Uterus (tissue), 4 donors: Measurements from ENCODE around the gene LIFR. TPM values are rescaled to one million over a fixed set of nuclear protein-coding genes. Genes with fewer than 3 reads are reported as not detected.

ENCODE experiments used
- DNase-seq, 2 donors: peaks; one replicate each; pipeline ENCODE4 v3.0.0-alpha.2; 2019 to 2020
- H3K27ac ChIP-seq, 2 donors: fragments of 200-600 bp; sonication (generic); 1 replicate in 1 of 2; 2 replicates in 1 of 2; pipeline ENCODE4 v1.5.1; 2016 to 2018
- H3K27me3 ChIP-seq, 2 donors: fragments of 200-600 bp; sonication (generic); one replicate each; pipeline ENCODE4 v1.5.1; 2018 to 2019; ENCODE audit warnings: control low read depth in 1 of 2
- H3K36me3 ChIP-seq, 2 donors: fragments of 200-600 bp; sonication (generic); one replicate each; pipeline ENCODE4 v1.5.1; 2019; ENCODE audit warnings: control low read depth in 1 of 2
- H3K4me1 ChIP-seq, 2 donors: fragments of 200-600 bp; sonication (generic); one replicate each; pipeline ENCODE4 v1.5.1; 2018 to 2019; ENCODE audit warnings: control low read depth in 1 of 2
- H3K4me3 ChIP-seq, 2 donors: fragments of 200-600 bp; sonication (generic); 1 replicate in 1 of 2; 2 replicates in 1 of 2; pipeline ENCODE4 v1.5.1; 2018 to 2019; ENCODE audit warnings: mild to moderate bottlenecking in 1 of 2
- H3K9me3 ChIP-seq, 2 donors: fragments of 200-600 bp; sonication (generic); one replicate each; pipeline ENCODE4 v1.5.1; 2019; ENCODE audit warnings: control low read depth in 1 of 2
- CTCF ChIP-seq, 4 experiments: fragments of 200-600 bp in 2 of 4; fragments of 450-650 bp in 2 of 4; sonication (generic) in 2 of 4; IDR thresholded peaks; one replicate each; pipeline ENCODE4 v1.5.1; 2016 to 2019; ENCODE audit warnings: antibody characterized with exemption in 4 of 4, mild to moderate bottlenecking in 2 of 4, moderate library complexity in 1 of 4
- POLR2A ChIP-seq, 2 donors: fragments of 450-650 bp; IDR thresholded peaks; one replicate each; pipeline ENCODE4 v1.6.1; 2016; ENCODE audit warnings: antibody characterized with exemption in 2 of 2, mild to moderate bottlenecking in 1 of 2, moderate library complexity in 1 of 2
- intact Hi-C: fragments of 100-400 bp; cut with DNase I; formaldehyde crosslinking; loops from one replicate; pipeline ENCODE4 v1.15.1; 2023; ENCODE audit warnings: low total_unique reads
- total RNA-seq, 4 donors: library from RNA; depleted of rRNA in 3 of 4; stranded (reverse); fragments of >200 nt in 3 of 4; gene quantifications; one replicate each; pipeline versions ENCODE4 v1.1.0 to v1.2.4, GENCODE V29; 2014 to 2023
- donor health status: DM: yes; HTN: yes; CAD: no.

Gene LIFR
- total RNA-seq, 4 donors from 2014 or later, result 141 to 310 (median 232) TPM

- Histone ChIP-seq H3K27me3 (no peaks in the 10 kb centered on the region), H3K36me3 (no peaks in the 10 kb centered on the region), H3K9me3 (no peaks in the 10 kb centered on the region), H3K4me1 (no peaks in the 10 kb centered on the region), H3K4me3 (no peak overlapping the region), H3K27ac (peak overlapping the region in 1 of 2 donors; percentile 37)
- no peak for DNase-seq
- intact Hi-C loops, result no loop called here
- no peak for TF ChIP-seq POLR2A (IDR thresholded peaks at IDR 0.05)
- no peak for TF ChIP-seq CTCF (IDR thresholded peaks at IDR 0.05)
These were observed 40.5 kb upstream of the LIFR start for GRCh38 chr5:38596981-38597380.

- intact Hi-C loops, result no loop called here
- H3K9me3 ChIP-seq, result no peaks in the 10 kb centered on the region
- H3K27me3 ChIP-seq, result no peaks in the 10 kb centered on the region
- H3K4me3 ChIP-seq, result no peak overlapping the region
- no peaks in the 10 kb centered on the region for H3K4me1 ChIP-seq
- TF ChIP-seq POLR2A (IDR thresholded peaks at IDR 0.05), result no peak
- TF ChIP-seq CTCF (IDR thresholded peaks at IDR 0.05), result no peak
- H3K27ac ChIP-seq, result peak overlapping the region in 1 of 2 donors; percentile 27
- no peak for DNase-seq
- no peaks in the 10 kb centered on the region for H3K36me3 ChIP-seq
These were observed 38.8 kb upstream of the LIFR start for GRCh38 chr5:38595132-38595745.

- Histone ChIP-seq H3K27me3 (no peaks in the 10 kb centered on the region), H3K4me3 (no peak overlapping the region), H3K4me1 (no peaks in the 10 kb centered on the region), H3K9me3 (no peaks in the 10 kb centered on the region), H3K27ac (peak overlapping the region in 1 of 2 donors; percentile 41), H3K36me3 (no peaks in the 10 kb centered on the region)
- DNase-seq, result no peak
- TF ChIP-seq CTCF (IDR thresholded peaks at IDR 0.05), result no peak
- no peak for TF ChIP-seq POLR2A (IDR thresholded peaks at IDR 0.05)
- intact Hi-C loops, result no loop called here
These were observed 37.5 kb upstream of the LIFR start for GRCh38 chr5:38593959-38594358.

- Histone ChIP-seq H3K9me3 (no peaks in the 10 kb centered on the region), H3K36me3 (no peaks in the 10 kb centered on the region), H3K4me1 (no peaks in the 10 kb centered on the region), H3K27ac (no peak overlapping the region), H3K27me3 (no peaks in the 10 kb centered on the region), H3K4me3 (no peak overlapping the region)
- TF ChIP-seq POLR2A (IDR thresholded peaks at IDR 0.05) (no peak), CTCF (IDR thresholded peaks at IDR 0.05) (no peak)
- intact Hi-C loops, result no loop called here
- no peak for DNase-seq
These were observed 35.0 kb upstream of the LIFR start for GRCh38 chr5:38591523-38591849.

GRCh38 chr5:38590838-38591522, 34.5 kb upstream of the LIFR start:
- Histone ChIP-seq H3K4me3 (no peak overlapping the region), H3K9me3 (no peaks in the 10 kb centered on the region), H3K4me1 (no peaks in the 10 kb centered on the region), H3K27ac (no peak overlapping the region), H3K36me3 (no peaks in the 10 kb centered on the region), H3K27me3 (no peaks in the 10 kb centered on the region)
- no peak for DNase-seq
- intact Hi-C loops, result no loop called here
- TF ChIP-seq POLR2A (IDR thresholded peaks at IDR 0.05) (no peak), CTCF (IDR thresholded peaks at IDR 0.05) (no peak)
